Caki2 (cell line): ENCODE results near the gene TAS2R20. TPM values are rescaled to one million over a fixed set of nuclear protein-coding genes. Genes with fewer than 3 reads are reported as not detected.

Source experiments
- DNase-seq: peaks from one replicate; pipeline ENCODE4 v3.0.0-alpha.2; 2015; ENCODE audit warnings: low read depth
- in situ Hi-C: cut with HindIII; loops from 2 replicates; pipeline ENCODE4 v1.10.0; 2016; ENCODE audit warnings: low sequenced_read_pairs, low pct_unique_long_range_greater_than_20kb, mixed read lengths
- total RNA-seq: library from RNA; depleted of rRNA; stranded (reverse); fragments of >200 nt; shearing (Covaris generic); gene quantifications from 2 replicates; pipeline ENCODE4 v1.2.3, GENCODE V29; 2014; ENCODE audit warnings: low replicate concordance; rRNA removed

Gene TAS2R20
- total RNA-seq, 1 experiment from 2014 or later: not detected

- in situ Hi-C loops: no loop called here
- no peak for DNase-seq
These were observed 30.7 kb downstream of the TAS2R20 start for GRCh38 chr12:10967409-10967808.

- in situ Hi-C loops: no loop called here
- DNase-seq: no peak
These were observed 31.8 kb downstream of the TAS2R20 start for GRCh38 chr12:10966314-10966713.

GRCh38 chr12:10965476-10965875, 32.6 kb downstream of the TAS2R20 start:
- in situ Hi-C loops: no loop called here

GRCh38 chr12:10960211-10960610, 37.9 kb downstream of the TAS2R20 start:
- DNase-seq: no peak
- in situ Hi-C loops: no loop called here

More at GRCh38 chr12:10965476-10965875, 32.6 kb downstream of the TAS2R20 start:
- no peak for DNase-seq

- in situ Hi-C loops: no loop called here
- no peak for DNase-seq
These were observed 38.3 kb downstream of the TAS2R20 start for GRCh38 chr12:10959804-10960203.

GRCh38 chr12:10957741-10958140, 40.4 kb downstream of the TAS2R20 start:
- no peak for DNase-seq
- in situ Hi-C loops: no loop called here

GRCh38 chr12:10956085-10956484, 42.0 kb downstream of the TAS2R20 start:
- no peak for DNase-seq
- in situ Hi-C loops: no loop called here

- DNase-seq: no peak
- in situ Hi-C loops: no loop called here
These were observed 45.5 kb downstream of the TAS2R20 start for GRCh38 chr12:10952645-10953044.

Other genes starting within 250 kb of the TAS2R20 start
- not detected in 2 replicates for gene TAS2R7, start 195.7 kb downstream of the TAS2R20 start, total RNA-seq
- not detected in 2 replicates for gene TAS2R8, start 191.0 kb downstream of the TAS2R20 start, total RNA-seq
- gene TAS2R9, start 188.1 kb downstream of the TAS2R20 start, total RNA-seq: not detected in 2 replicates
- not detected in 2 replicates for gene TAS2R10, start 171.9 kb downstream of the TAS2R20 start, total RNA-seq
- not detected in 2 replicates for gene PRR4, start 148.8 kb downstream of the TAS2R20 start, total RNA-seq
- 0.27 and 16.2 TPM in 2 replicates for gene PRH1, start 114.0 kb downstream of the TAS2R20 start, total RNA-seq
- not detected in 2 replicates for gene TAS2R13, start 88.7 kb downstream of the TAS2R20 start, total RNA-seq
- not detected in 2 replicates for gene PRH2, start 69.1 kb downstream of the TAS2R20 start, total RNA-seq
- not detected in 2 replicates for gene TAS2R14, start 59.0 kb downstream of the TAS2R20 start, total RNA-seq
- gene TAS2R50, start 11.4 kb downstream of the TAS2R20 start, total RNA-seq: not detected in 2 replicates
- not detected in 2 replicates for gene TAS2R19, start 24.3 kb upstream of the TAS2R20 start, total RNA-seq
- gene TAS2R31, start 33.1 kb upstream of the TAS2R20 start, total RNA-seq: 0.37 TPM in 1 of 2 replicates, not detected in the other
- not detected in 2 replicates for gene TAS2R46, start 64.0 kb upstream of the TAS2R20 start, total RNA-seq
- gene TAS2R43, start 94.0 kb upstream of the TAS2R20 start, total RNA-seq: not detected in 2 replicates
- not detected in 2 replicates for gene TAS2R30, start 136.3 kb upstream of the TAS2R20 start, total RNA-seq
- gene SMIM10L1, start 172.9 kb upstream of the TAS2R20 start, total RNA-seq: 7.4 and 10.2 TPM in 2 replicates
- not detected in 2 replicates for gene TAS2R42, start 188.6 kb upstream of the TAS2R20 start, total RNA-seq